ENCODE results near the gene DOHH.

Gene DOHH

DNA sequence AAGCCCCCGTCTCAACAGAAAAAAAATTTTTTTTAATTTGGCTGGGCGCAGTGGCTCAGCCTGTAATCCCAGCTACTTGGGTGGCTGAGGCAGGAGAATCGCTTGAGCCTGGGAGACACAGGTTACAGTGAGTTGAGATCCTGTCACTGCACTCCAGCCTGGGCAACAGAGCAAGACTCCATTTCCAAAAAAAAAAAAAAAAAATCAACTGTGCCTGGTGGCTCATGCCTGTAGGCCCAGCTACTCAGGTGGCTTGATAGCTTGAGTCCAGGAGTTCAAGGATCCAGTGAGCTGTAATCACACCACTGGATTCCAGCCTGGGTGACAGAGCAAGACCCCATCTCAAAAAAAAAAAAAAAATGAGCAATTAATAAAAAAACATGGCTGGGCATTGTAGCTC, 1.3 kb upstream of the DOHH start:
- Histone ChIP-seq H2BK12ac (ENCODE audit: low read length) (no peak overlapping the region), H2BK5ac (ENCODE audit: low read depth, low read length, poor library complexity) (no peak overlapping the region), H3K18ac (ENCODE audit: low read length) (no peak overlapping the region), H3K4me2 (ENCODE audit: low read length) (no peak overlapping the region), H3K79me2 (ENCODE audit: control insufficient read depth, insufficient read depth, low read length, poor library complexity) (peaks cover 19% of the 10 kb centered on the region), H4K91ac (ENCODE audit: low read depth, low read length) (no peak overlapping the region), H3K4ac (ENCODE audit: low read depth, low read length) (no peak overlapping the region), H3K36me3 (ENCODE audit: control insufficient read depth in 1 of 2, insufficient read depth in 2 of 2, low read length in 2 of 2) (peaks cover under 1 to 6% of the 10 kb centered on the region in 2 experiments), H3K4me1 (ENCODE audit: control insufficient read depth in 1 of 2, insufficient read depth in 2 of 2, low read length in 2 of 2) (peaks cover 0 to 6% of the 10 kb centered on the region in 2 experiments), H3K14ac (ENCODE audit: low read length) (no peak overlapping the region), H2AK5ac (ENCODE audit: low read length) (no peak overlapping the region), H3K9ac (ENCODE audit: low read length) (no peak overlapping the region), H3K9me3 (ENCODE audit: insufficient read depth, low read depth, low read length) (no peaks in the 10 kb centered on the region), H3K27me3 (ENCODE audit: insufficient read depth, low read length) (no peaks in the 10 kb centered on the region), H3K27ac (ENCODE audit: low read depth, low read length) (no peak overlapping the region), H3K79me1 (ENCODE audit: low read length) (peaks cover 20% of the 10 kb centered on the region), H4K8ac (ENCODE audit: low read depth, low read length) (no peak overlapping the region), H4K12ac (ENCODE audit: low read depth, low read length) (no peak overlapping the region), H3K4me3 (ENCODE audit: low read depth, low read length) (no peak overlapping the region), H2AFZ (ENCODE audit: insufficient read depth, low read length, poor library complexity) (no peak overlapping the region), H3K23ac (ENCODE audit: low read length) (no peak overlapping the region), H2BK120ac (ENCODE audit: insufficient read depth, low read length, poor library complexity) (no peak overlapping the region)
- no peak for DNase-seq
- no CpG with 5 or more reads among the region's 3 CpGs for WGBS (ENCODE audit: extremely low coverage, insufficient coverage, insufficient read length)

- Histone ChIP-seq H3K4ac (ENCODE audit: low read depth, low read length) (peak overlapping the region; percentile 83), H4K12ac (ENCODE audit: low read depth, low read length) (peak overlapping the region; percentile 89), H3K27ac (ENCODE audit: low read depth, low read length) (no peak overlapping the region), H3K36me3 (ENCODE audit: control insufficient read depth in 1 of 2, insufficient read depth in 2 of 2, low read length in 2 of 2) (peaks cover 14 to 20% of the 10 kb centered on the region in 2 experiments), H4K8ac (ENCODE audit: low read depth, low read length) (peak overlapping the region; percentile 95), H3K9me3 (ENCODE audit: insufficient read depth, low read depth, low read length) (no peaks in the 10 kb centered on the region), H3K79me2 (ENCODE audit: control insufficient read depth, insufficient read depth, low read length, poor library complexity) (peaks cover 9% of the 10 kb centered on the region), H3K14ac (ENCODE audit: low read length) (peak overlapping the region; percentile 99), H2AK5ac (ENCODE audit: low read length) (peak overlapping the region; percentile 33), H2BK5ac (ENCODE audit: low read depth, low read length, poor library complexity) (peak overlapping the region; percentile 99), H2AFZ (ENCODE audit: insufficient read depth, low read length, poor library complexity) (peak overlapping the region; percentile 98), H4K91ac (ENCODE audit: low read depth, low read length) (peak overlapping the region; percentile 99), H3K4me2 (ENCODE audit: low read length) (peak overlapping the region; percentile 84), H2BK120ac (ENCODE audit: insufficient read depth, low read length, poor library complexity) (peak overlapping the region; percentile 99), H3K27me3 (ENCODE audit: insufficient read depth, low read length) (no peaks in the 10 kb centered on the region), H3K4me1 (ENCODE audit: control insufficient read depth in 1 of 2, insufficient read depth in 2 of 2, low read length in 2 of 2) (peaks cover 0 to 6% of the 10 kb centered on the region in 2 experiments), H3K18ac (ENCODE audit: low read length) (peak overlapping the region; percentile 97), H2BK12ac (ENCODE audit: low read length) (no peak overlapping the region), H3K4me3 (ENCODE audit: low read depth, low read length) (peak overlapping the region; percentile 89), H3K79me1 (ENCODE audit: low read length) (peaks cover 9% of the 10 kb centered on the region), H3K9ac (ENCODE audit: low read length) (peak overlapping the region; percentile 81), H3K23ac (ENCODE audit: low read length) (no peak overlapping the region)
- WGBS (ENCODE audit: extremely low coverage, insufficient coverage, insufficient read length), result no CpG with 5 or more reads among the region's 18 CpGs
- DNase-seq, result no peak
These were observed 591 bp downstream of the DOHH start for GRCh38 chr19:3499738-3500428.

DNA sequence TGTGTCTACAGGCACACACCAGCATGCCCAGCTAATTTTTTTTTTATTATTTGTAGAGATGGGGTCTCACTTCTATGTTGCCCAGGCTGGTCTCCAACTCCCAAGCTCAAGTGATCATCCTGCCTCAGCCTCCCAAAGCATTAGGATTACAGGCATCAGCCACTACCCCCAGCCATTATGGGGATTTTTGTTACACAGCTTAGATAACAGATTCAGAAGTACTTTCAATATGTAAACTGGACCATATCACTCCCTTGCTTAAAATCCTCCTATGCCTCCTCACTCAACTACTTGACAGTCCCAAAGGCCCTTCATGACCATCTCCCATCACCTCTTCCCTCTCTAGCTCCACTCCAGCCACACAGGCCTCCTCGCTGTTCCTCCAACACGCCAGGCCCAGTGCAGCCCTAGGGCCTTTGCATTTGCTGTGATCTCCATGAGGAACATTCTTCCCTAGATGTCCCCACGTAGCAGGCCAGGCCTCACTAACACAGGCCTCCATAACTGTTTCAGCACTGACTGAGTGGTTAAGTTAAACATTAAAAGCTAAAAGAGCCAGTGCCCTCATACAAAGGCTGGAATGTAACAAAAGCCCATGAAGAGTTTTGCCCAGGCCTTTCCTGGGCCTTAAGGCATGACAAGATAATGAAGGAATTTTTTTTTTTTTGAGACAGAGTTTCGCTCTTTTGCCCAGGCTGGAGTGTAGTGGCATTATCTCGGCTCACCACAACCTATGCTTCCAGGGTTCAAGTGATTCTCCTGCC, 2.5 kb downstream of the DOHH start:
- peak overlapping the region; percentile 17 for H3K18ac ChIP-seq (ENCODE audit: low read length)
- H3K27me3 ChIP-seq (ENCODE audit: insufficient read depth, low read length), result no peaks in the 10 kb centered on the region
- peaks cover 9% of the 10 kb centered on the region for H3K79me1 ChIP-seq (ENCODE audit: low read length)
- H3K4me3 ChIP-seq (ENCODE audit: low read depth, low read length), result no peak overlapping the region
- H3K36me3 ChIP-seq (ENCODE audit: control insufficient read depth in 1 of 2, insufficient read depth in 2 of 2, low read length in 2 of 2), result peaks cover 27 to 35% of the 10 kb centered on the region in 2 experiments
- no peak for DNase-seq
- WGBS (ENCODE audit: extremely low coverage, insufficient coverage, insufficient read length), result no CpG with 5 or more reads among the region's 5 CpGs
- no peak overlapping the region for H3K4ac ChIP-seq (ENCODE audit: low read depth, low read length)
- H4K12ac ChIP-seq (ENCODE audit: low read depth, low read length), result no peak overlapping the region
- H3K14ac ChIP-seq (ENCODE audit: low read length), result no peak overlapping the region
- H3K4me1 ChIP-seq (ENCODE audit: control insufficient read depth in 1 of 2, insufficient read depth in 2 of 2, low read length in 2 of 2), result peaks cover 0 to 6% of the 10 kb centered on the region in 2 experiments
- no peak overlapping the region for H3K23ac ChIP-seq (ENCODE audit: low read length)
- H2BK12ac ChIP-seq (ENCODE audit: low read length), result no peak overlapping the region
- H4K91ac ChIP-seq (ENCODE audit: low read depth, low read length), result no peak overlapping the region
- H2BK120ac ChIP-seq (ENCODE audit: insufficient read depth, low read length, poor library complexity), result no peak overlapping the region
- H3K79me2 ChIP-seq (ENCODE audit: control insufficient read depth, insufficient read depth, low read length, poor library complexity), result peaks cover 9% of the 10 kb centered on the region
- no peak overlapping the region for H3K9ac ChIP-seq (ENCODE audit: low read length)
- H4K8ac ChIP-seq (ENCODE audit: low read depth, low read length), result no peak overlapping the region
- H3K4me2 ChIP-seq (ENCODE audit: low read length), result no peak overlapping the region
- no peak overlapping the region for H3K27ac ChIP-seq (ENCODE audit: low read depth, low read length)
- H2AK5ac ChIP-seq (ENCODE audit: low read length), result no peak overlapping the region
- no peak overlapping the region for H2AFZ ChIP-seq (ENCODE audit: insufficient read depth, low read length, poor library complexity)
- no peak overlapping the region for H2BK5ac ChIP-seq (ENCODE audit: low read depth, low read length, poor library complexity)
- H3K9me3 ChIP-seq (ENCODE audit: insufficient read depth, low read depth, low read length), result no peaks in the 10 kb centered on the region

DNA sequence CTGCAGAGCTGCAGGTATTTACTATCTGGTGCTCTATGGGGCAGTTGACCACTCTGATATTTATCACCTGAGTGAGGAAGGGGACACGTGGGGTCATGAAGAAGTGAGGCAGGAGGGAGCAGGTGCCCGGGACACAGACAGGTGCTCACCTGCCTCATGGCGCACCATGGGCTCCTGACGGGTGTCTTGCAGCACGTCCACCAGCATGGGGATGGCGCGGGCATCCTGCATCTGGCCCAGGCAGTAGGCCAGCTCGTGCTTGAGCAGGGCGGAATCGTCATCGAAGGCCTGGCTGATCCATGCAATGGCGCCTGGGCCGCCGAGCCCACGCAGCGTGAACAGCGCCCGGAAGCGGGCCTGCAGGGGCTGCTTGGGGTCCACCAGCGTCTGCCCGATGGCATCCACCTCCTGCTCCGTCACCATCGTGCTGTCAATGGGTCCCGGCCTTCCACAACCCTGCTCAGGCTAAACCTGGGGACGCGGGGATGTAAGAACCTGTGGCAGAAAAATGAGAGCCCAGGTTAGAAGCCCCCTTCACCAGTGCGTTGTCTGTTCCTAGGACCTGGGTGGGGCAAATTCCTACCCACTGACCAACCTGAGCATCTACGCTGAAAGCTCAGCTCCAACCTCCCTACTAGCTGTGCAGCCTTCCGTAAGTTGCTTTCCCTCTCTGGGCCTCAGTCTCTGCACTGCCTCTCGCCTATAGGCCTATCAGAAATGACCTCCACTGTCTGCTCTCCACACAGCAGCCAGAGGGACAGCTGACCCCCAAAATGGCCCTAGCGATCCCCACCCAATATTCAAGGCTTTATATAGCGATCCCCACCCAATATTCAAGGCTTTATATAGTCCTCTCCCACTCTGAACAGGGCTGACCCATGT, 3.8 kb downstream of the DOHH start:
- no peak overlapping the region for H2BK5ac ChIP-seq (ENCODE audit: low read depth, low read length, poor library complexity)
- H3K4me3 ChIP-seq (ENCODE audit: low read depth, low read length), result no peak overlapping the region
- H3K36me3 ChIP-seq (ENCODE audit: control insufficient read depth in 1 of 2, insufficient read depth in 2 of 2, low read length in 2 of 2), result peaks cover 40 to 48% of the 10 kb centered on the region in 2 experiments
- no peak overlapping the region for H3K4ac ChIP-seq (ENCODE audit: low read depth, low read length)
- no peak overlapping the region for H3K27ac ChIP-seq (ENCODE audit: low read depth, low read length)
- no peak overlapping the region for H4K91ac ChIP-seq (ENCODE audit: low read depth, low read length)
- no peak for DNase-seq
- H4K8ac ChIP-seq (ENCODE audit: low read depth, low read length), result no peak overlapping the region
- H4K12ac ChIP-seq (ENCODE audit: low read depth, low read length), result no peak overlapping the region
- no peaks in the 10 kb centered on the region for H3K27me3 ChIP-seq (ENCODE audit: insufficient read depth, low read length)
- no peaks in the 10 kb centered on the region for H3K9me3 ChIP-seq (ENCODE audit: insufficient read depth, low read depth, low read length)
- H2AFZ ChIP-seq (ENCODE audit: insufficient read depth, low read length, poor library complexity), result no peak overlapping the region
- no CpG with 5 or more reads among the region's 32 CpGs for WGBS (ENCODE audit: extremely low coverage, insufficient coverage, insufficient read length)
- no peak overlapping the region for H2BK12ac ChIP-seq (ENCODE audit: low read length)
- no peak overlapping the region for H3K4me2 ChIP-seq (ENCODE audit: low read length)
- H3K79me2 ChIP-seq (ENCODE audit: control insufficient read depth, insufficient read depth, low read length, poor library complexity), result peaks cover 9% of the 10 kb centered on the region
- no peak overlapping the region for H2BK120ac ChIP-seq (ENCODE audit: insufficient read depth, low read length, poor library complexity)
- H3K14ac ChIP-seq (ENCODE audit: low read length), result no peak overlapping the region
- H3K4me1 ChIP-seq (ENCODE audit: control insufficient read depth in 1 of 2, insufficient read depth in 2 of 2, low read length in 2 of 2), result peaks cover 0 to 6% of the 10 kb centered on the region in 2 experiments
- H2AK5ac ChIP-seq (ENCODE audit: low read length), result no peak overlapping the region
- no peak overlapping the region for H3K9ac ChIP-seq (ENCODE audit: low read length)
- no peak overlapping the region for H3K18ac ChIP-seq (ENCODE audit: low read length)
- no peak overlapping the region for H3K23ac ChIP-seq (ENCODE audit: low read length)
- peaks cover 9% of the 10 kb centered on the region for H3K79me1 ChIP-seq (ENCODE audit: low read length)
